T-cell (primary cell): Measurements from ENCODE around the gene SCGB1D2. TPM values are rescaled to one million over a fixed set of nuclear protein-coding genes. Genes with fewer than 3 reads are reported as not detected.
"Not testable (repeated sequence)": the region's sequence is repeated elsewhere in the genome, so short reads cannot be mapped to it uniquely, and the experiment has no call there.

ENCODE experiments used
- ATAC-seq, 4 experiments: fragments of 200-7000 bp in 3 of 4; fragments of 150-1000 bp in 1 of 4; cut with Tn5 transposase; replicated peaks in 1 of 4; 1 replicate in 3 of 4; 2 replicates in 1 of 4; pipeline ENCODE4 v1.10.0; 2021; ENCODE audit warnings: moderate library complexity in 3 of 4, mild to moderate bottlenecking in 2 of 4, moderate number of reproducible peaks in 1 of 4
- CTCF ChIA-PET, 2 donors: fragments of 300-600 bp; sonication (Branson Sonifier 250); formaldehyde crosslinking; loops; one replicate each; lab custom pipeline; 2022; ENCODE audit warnings: antibody characterized with exemption in 2 of 2; lab: Charles Lee
- POLR2A ChIA-PET, 2 donors: fragments of 300-600 bp; sonication (Branson Sonifier 250); formaldehyde crosslinking; loops; one replicate each; lab custom pipeline; 2022; ENCODE audit warnings: antibody characterized with exemption in 2 of 2; lab: Charles Lee
- DNase-seq, 35 experiments: peaks; one replicate each; pipeline versions ENCODE4 v3.0.0 to v3.0.0-alpha.2; 2013 to 2023
- H3K27ac ChIP-seq: one replicate; pipeline ENCODE4 v1.5.1; 2013; ENCODE audit warnings: low read length
- H3K27me3 ChIP-seq, 2 experiments: replicated peaks in 1 of 2; 1 replicate in 1 of 2; 2 replicates in 1 of 2; pipeline versions ENCODE4 v1.6.1 to v1.7.0; 2013; ENCODE audit warnings: low read length in 1 of 2, mixed read lengths in 1 of 2; ENCODE audit not compliant: control insufficient read depth in 2 of 2, insufficient read depth in 2 of 2; ENCODE audit errors: extremely low read depth in 1 of 2
- H3K36me3 ChIP-seq, 2 donors: 1 replicate in 1 of 2; 2 replicates in 1 of 2; pipeline versions ENCODE4 v1.6.1 to v1.7.0; 2013; ENCODE audit warnings: low read length in 1 of 2; ENCODE audit not compliant: control insufficient read depth in 2 of 2, insufficient read depth in 1 of 2; ENCODE audit errors: extremely low read depth in 1 of 2
- H3K4me1 ChIP-seq, 2 experiments: 1 replicate in 1 of 2; 2 replicates in 1 of 2; pipeline versions ENCODE4 v1.6.1 to v1.7.0; 2013; ENCODE audit warnings: low read length in 2 of 2, mixed read lengths in 1 of 2; ENCODE audit not compliant: insufficient read depth in 2 of 2, control insufficient read depth in 1 of 2; ENCODE audit errors: extremely low read depth in 1 of 2
- H3K4me3 ChIP-seq, 2 donors: 1 replicate in 1 of 2; 2 replicates in 1 of 2; pipeline versions ENCODE4 v1.5.1 to v1.7.0; 2013; ENCODE audit warnings: mild to moderate bottlenecking in 2 of 2, low read length in 1 of 2, moderate library complexity in 1 of 2; ENCODE audit not compliant: control insufficient read depth in 1 of 2; ENCODE audit errors: extremely low read depth in 1 of 2
- H3K9me3 ChIP-seq: 2 replicates; pipeline ENCODE4 v1.7.0; 2013
- H3K27ac Mint-ChIP-seq, 2 donors: one replicate each; pipeline ENCODE4 v1.8.0; 2020 to 2021; ENCODE audit warnings: mild to moderate bottlenecking in 2 of 2, mixed read lengths in 2 of 2
- H3K27me3 Mint-ChIP-seq, 2 donors: one replicate each; pipeline ENCODE4 v1.8.0; 2021 to 2022; ENCODE audit warnings: mixed read lengths in 2 of 2
- H3K36me3 Mint-ChIP-seq: one replicate; pipeline ENCODE4 v1.8.0; 2021; ENCODE audit warnings: mixed read lengths
- H3K4me1 Mint-ChIP-seq, 3 donors: one replicate each; pipeline ENCODE4 v1.8.0; 2020 to 2022; ENCODE audit warnings: mixed read lengths in 3 of 3, mild to moderate bottlenecking in 1 of 3
- H3K4me3 Mint-ChIP-seq, 3 donors: one replicate each; pipeline ENCODE4 v1.8.0; 2020 to 2022; ENCODE audit warnings: mild to moderate bottlenecking in 3 of 3, mixed read lengths in 3 of 3, moderate library complexity in 3 of 3
- H3K9me3 Mint-ChIP-seq, 3 donors: one replicate each; pipeline ENCODE4 v1.8.0; 2020 to 2022; ENCODE audit warnings: mixed read lengths in 3 of 3
- WGBS: methylation state at CpG from one replicate; pipeline ENCODE4 v1.1.5; 2013; ENCODE audit warnings: missing lambda C conversion rate; ENCODE audit not compliant: insufficient coverage; 5-methylcytosine and 5-hydroxymethylcytosine counted together
- total RNA-seq, 35 experiments: library from RNA in 6 of 35; stranded (reverse) in 6 of 35; fragments of 120-200 nt in 1 of 35; gene quantifications; one replicate each; pipeline versions ENCODE4 v1.2.1 to v1.2.4 and lab custom pipeline; 2013 to 2026

SCGB1D2 gene
- total RNA-seq = not detected
- total RNA-seq (2013) = not detected
- total RNA-seq (lab: John Stamatoyannopoulos, UW) = 0 reads per million in 29 experiments

GRCh38 chr11:62242021-62242420, at the start of gene SCGB1D2:
TSS of gene SCGB1D2 (plus strand) at chr11:62242239. CDS start at chr11:62242308, 69 bp downstream.
- ChIA-PET CTCF (no interaction called here), POLR2A (no interaction called here)
- H3K27me3 ChIP-seq = peaks cover 0 to 33% of the 10 kb centered on the region in 2 experiments
- H3K9me3 ChIP-seq = no peaks in the 10 kb centered on the region
- ATAC-seq = no peak
- no peaks in the 10 kb centered on the region for H3K36me3 ChIP-seq
- no peak within 1 kb of the TSS for H3K27ac ChIP-seq
- H3K4me3 ChIP-seq = no peak within 1 kb of the TSS
- no peak for DNase-seq
- Mint-ChIP-seq H3K36me3 (no peaks in the 10 kb centered on the region), H3K4me1 (no peaks in the 10 kb centered on the region), H3K27ac (no peak within 1 kb of the TSS), H3K9me3 (no peaks in the 10 kb centered on the region), H3K27me3 (peaks cover 34 to 68% of the 10 kb centered on the region in 2 donors), H3K4me3 (no peak within 1 kb of the TSS)
- no peaks in the 10 kb centered on the region for H3K4me1 ChIP-seq
- 26% methylated on average over 2 of the region's 3 CpGs for WGBS

GRCh38 chr11:62193952-62194351, 48.1 kb upstream of the SCGB1D2 start:
- DNase-seq (no peak), ATAC-seq (no peak)
- H3K36me3 ChIP-seq = no peaks in the 10 kb centered on the region
- H3K27me3 ChIP-seq = peaks cover 0 to 56% of the 10 kb centered on the region in 2 experiments
- WGBS = 67% methylated on average over 3 of the region's 4 CpGs
- no peaks in the 10 kb centered on the region for H3K4me1 ChIP-seq
- no peak overlapping the region for H3K4me3 ChIP-seq
- H3K27ac ChIP-seq = no peak overlapping the region
- ChIA-PET POLR2A (no interaction called here), CTCF (no interaction called here)
- Mint-ChIP-seq H3K36me3 (no peaks in the 10 kb centered on the region), H3K27me3 (peaks cover 54 to 69% of the 10 kb centered on the region in 2 donors), H3K4me3 (no peak overlapping the region), H3K27ac (no peak overlapping the region), H3K9me3 (no peaks in the 10 kb centered on the region), H3K4me1 (no peaks in the 10 kb centered on the region)
- no peaks in the 10 kb centered on the region for H3K9me3 ChIP-seq

GRCh38 chr11:62195010-62195409, 47.0 kb upstream of the SCGB1D2 start:
- H3K27ac ChIP-seq, H3K4me3 Mint-ChIP-seq, H3K9me3 ChIP-seq, H3K4me1 ChIP-seq, H3K9me3 Mint-ChIP-seq, H3K36me3 ChIP-seq, DNase-seq, H3K4me3 ChIP-seq, H3K36me3 Mint-ChIP-seq, POLR2A ChIA-PET, ATAC-seq, H3K4me1 Mint-ChIP-seq, CTCF ChIA-PET, H3K27ac Mint-ChIP-seq: not testable (repeated sequence)
- no CpG with 5 or more reads among the region's 9 CpGs for WGBS
- peaks cover 49 to 66% of the 10 kb centered on the region in 2 donors for H3K27me3 Mint-ChIP-seq
- H3K27me3 ChIP-seq = peaks cover 0 to 46% of the 10 kb centered on the region in 2 experiments

- Histone ChIP-seq H3K4me3 (no peak overlapping the region), H3K36me3 (no peaks in the 10 kb centered on the region), H3K27ac (no peak overlapping the region), H3K9me3 (no peaks in the 10 kb centered on the region), H3K4me1 (no peaks in the 10 kb centered on the region), H3K27me3 (peaks cover 0 to 40% of the 10 kb centered on the region in 2 experiments)
- Mint-ChIP-seq H3K4me3 (no peak overlapping the region), H3K27ac (no peak overlapping the region), H3K27me3 (peaks cover 54 to 66% of the 10 kb centered on the region in 2 donors), H3K36me3 (no peaks in the 10 kb centered on the region), H3K9me3 (no peaks in the 10 kb centered on the region), H3K4me1 (no peaks in the 10 kb centered on the region)
- ChIA-PET POLR2A (no interaction called here), CTCF (no interaction called here)
- no peak for DNase-seq
- no peak for ATAC-seq
- WGBS = 58% methylated on average over 6 of the region's 7 CpGs
Observed at GRCh38 chr11:62195945-62196344, 46.1 kb upstream of the SCGB1D2 start.

GRCh38 chr11:62197400-62197799, 44.6 kb upstream of the SCGB1D2 start:
- H3K4me1 Mint-ChIP-seq, H3K27ac Mint-ChIP-seq, H3K4me3 ChIP-seq, DNase-seq, POLR2A ChIA-PET, H3K27ac ChIP-seq, H3K4me1 ChIP-seq, CTCF ChIA-PET, H3K36me3 Mint-ChIP-seq, H3K4me3 Mint-ChIP-seq, H3K9me3 Mint-ChIP-seq, ATAC-seq, H3K36me3 ChIP-seq, H3K9me3 ChIP-seq: not testable (repeated sequence)
- no CpG with 5 or more reads among the region's 2 CpGs for WGBS
- H3K27me3 ChIP-seq = peaks cover 0 to 42% of the 10 kb centered on the region in 2 experiments
- H3K27me3 Mint-ChIP-seq = peaks cover 57 to 65% of the 10 kb centered on the region in 2 donors

DNA sequence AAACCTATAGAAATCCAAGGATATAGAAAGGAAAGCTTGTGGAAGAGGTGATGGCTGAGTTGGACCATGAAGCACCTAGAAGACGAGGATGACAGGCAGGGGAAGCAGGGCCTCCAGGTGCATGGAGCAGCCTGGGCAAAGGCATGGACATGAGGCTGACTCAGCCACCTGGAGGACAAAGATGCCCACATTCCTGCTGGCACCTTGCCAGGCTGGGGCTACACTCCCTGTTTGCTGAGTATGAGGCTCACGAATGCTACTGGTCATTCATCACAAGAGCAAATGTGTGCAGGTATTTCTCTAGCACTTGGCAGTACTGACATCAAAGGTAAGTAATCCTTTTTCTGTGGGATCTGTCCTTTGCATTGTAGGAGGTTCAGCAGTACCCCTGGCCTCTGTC, 40.7 kb upstream of the SCGB1D2 start:
- POLR2A ChIA-PET = no interaction called here

GRCh38 chr11:62202910-62203309, 39.1 kb upstream of the SCGB1D2 start:
- POLR2A ChIA-PET = no interaction called here

More for the DNA sequence above, 40.7 kb upstream of the SCGB1D2 start:
- WGBS = 72% methylated on average over 2 of the region's 2 CpGs
- no peaks in the 10 kb centered on the region for H3K9me3 Mint-ChIP-seq
- Histone ChIP-seq H3K4me1 (no peaks in the 10 kb centered on the region), H3K4me3 (no peak overlapping the region), H3K9me3 (no peaks in the 10 kb centered on the region), H3K36me3 (no peaks in the 10 kb centered on the region), H3K27me3 (peaks cover 0 to 30% of the 10 kb centered on the region in 2 experiments), H3K27ac (no peak overlapping the region)
- no peak for DNase-seq
- no peak overlapping the region for H3K27ac Mint-ChIP-seq
- H3K4me3 Mint-ChIP-seq = no peak overlapping the region
- H3K27me3 Mint-ChIP-seq = peaks cover 41 to 48% of the 10 kb centered on the region in 2 donors
- no peaks in the 10 kb centered on the region for H3K36me3 Mint-ChIP-seq
- no peak for ATAC-seq
- CTCF ChIA-PET = no interaction called here
- H3K4me1 Mint-ChIP-seq = no peaks in the 10 kb centered on the region

More at GRCh38 chr11:62202910-62203309, 39.1 kb upstream of the SCGB1D2 start:
- Histone ChIP-seq H3K27me3 (peaks cover 0 to 28% of the 10 kb centered on the region in 2 experiments), H3K4me1 (no peaks in the 10 kb centered on the region), H3K9me3 (no peaks in the 10 kb centered on the region), H3K36me3 (no peaks in the 10 kb centered on the region), H3K4me3 (no peak overlapping the region), H3K27ac (no peak overlapping the region)
- no peaks in the 10 kb centered on the region for H3K36me3 Mint-ChIP-seq
- no peak overlapping the region for H3K27ac Mint-ChIP-seq
- WGBS = 58% methylated on average over 4 of the region's 6 CpGs
- no peaks in the 10 kb centered on the region for H3K4me1 Mint-ChIP-seq
- no peaks in the 10 kb centered on the region for H3K9me3 Mint-ChIP-seq
- ATAC-seq = no peak
- CTCF ChIA-PET = no interaction called here
- peaks cover 30 to 44% of the 10 kb centered on the region in 2 donors for H3K27me3 Mint-ChIP-seq
- no peak overlapping the region for H3K4me3 Mint-ChIP-seq
- no peak for DNase-seq
